ENCODE data around the gene LEPROT.

DNA sequence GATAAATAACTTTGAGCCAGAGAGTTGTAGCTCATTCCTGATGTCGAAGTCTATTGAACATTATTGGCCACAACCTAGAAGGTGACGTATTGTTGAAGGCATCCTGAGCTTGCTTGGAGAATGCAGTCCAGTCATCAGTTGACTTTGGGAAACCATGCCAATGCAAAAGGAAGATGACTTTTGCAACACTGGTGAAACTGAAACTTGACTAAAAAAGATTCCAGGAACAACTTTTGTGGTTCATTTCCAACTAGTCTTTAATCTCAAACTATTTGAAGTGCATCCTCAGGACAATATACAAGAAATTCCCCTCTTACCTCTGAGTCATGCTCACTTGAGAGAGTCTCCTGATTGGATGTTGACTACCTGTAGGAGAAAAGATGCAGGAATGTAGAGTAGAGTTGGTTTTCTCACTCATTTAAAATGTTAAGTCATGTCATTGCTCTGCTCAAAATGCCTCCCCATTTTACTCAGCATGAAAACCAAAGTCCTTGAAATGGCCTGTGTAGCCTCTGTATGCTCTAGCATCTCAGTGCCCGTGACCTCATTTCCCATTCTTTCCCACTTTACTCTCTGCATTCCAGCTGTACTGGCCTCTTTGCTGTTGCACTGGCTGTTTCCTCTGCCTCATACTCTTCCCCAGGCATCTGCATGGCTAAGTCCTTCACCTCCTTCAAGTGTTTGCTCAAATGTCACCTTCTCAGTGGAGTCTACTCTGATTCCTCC, 24.4 kb upstream of the LEPROT start:
- no peak for TF ChIP-seq EZH2phosphoT487 (IDR thresholded peaks at IDR 0.05; ENCODE audit: borderline replicate concordance, low read length)
- TF ChIP-seq, protein P1, sequence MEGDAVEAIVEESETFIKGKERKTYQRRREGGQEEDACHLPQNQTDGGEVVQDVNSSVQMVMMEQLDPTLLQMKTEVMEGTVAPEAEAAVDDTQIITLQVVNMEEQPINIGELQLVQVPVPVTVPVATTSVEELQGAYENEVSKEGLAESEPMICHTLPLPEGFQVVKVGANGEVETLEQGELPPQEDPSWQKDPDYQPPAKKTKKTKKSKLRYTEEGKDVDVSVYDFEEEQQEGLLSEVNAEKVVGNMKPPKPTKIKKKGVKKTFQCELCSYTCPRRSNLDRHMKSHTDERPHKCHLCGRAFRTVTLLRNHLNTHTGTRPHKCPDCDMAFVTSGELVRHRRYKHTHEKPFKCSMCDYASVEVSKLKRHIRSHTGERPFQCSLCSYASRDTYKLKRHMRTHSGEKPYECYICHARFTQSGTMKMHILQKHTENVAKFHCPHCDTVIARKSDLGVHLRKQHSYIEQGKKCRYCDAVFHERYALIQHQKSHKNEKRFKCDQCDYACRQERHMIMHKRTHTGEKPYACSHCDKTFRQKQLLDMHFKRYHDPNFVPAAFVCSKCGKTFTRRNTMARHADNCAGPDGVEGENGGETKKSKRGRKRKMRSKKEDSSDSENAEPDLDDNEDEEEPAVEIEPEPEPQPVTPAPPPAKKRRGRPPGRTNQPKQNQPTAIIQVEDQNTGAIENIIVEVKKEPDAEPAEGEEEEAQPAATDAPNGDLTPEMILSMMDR (IDR thresholded peaks at IDR 0.05; ENCODE audit: low read depth, low read length, poor library complexity, severe bottlenecking) = no peak

All from DOHH2 (cell line).